Erythroblast (primary cell): ENCODE results near the gene RBM17.

Experiments used
- GATA1 ChIP-seq: IDR thresholded peaks from 2 replicates; pipeline ENCODE4 v1.6.1; 2011; ENCODE audit warnings: low read depth, mild to moderate bottlenecking, control low read depth, low read length, moderate library complexity
- POLR2A ChIP-seq: IDR thresholded peaks from 2 replicates; pipeline ENCODE4 v1.6.1; 2011; ENCODE audit warnings: mild to moderate bottlenecking, low read length

- TF ChIP-seq POLR2A, result no peak
- no peak for TF ChIP-seq GATA1
These were observed 21.4 kb upstream of the RBM17 start for GRCh38 chr10:6067457-6067856.
